Endothelial cell of umbilical vein (primary cell): ENCODE results near the gene DLGAP1. TPM values are rescaled to one million over a fixed set of nuclear protein-coding genes. Genes with fewer than 3 reads are reported as not detected.

Experiments
- BruUV-seq: library from RNA; stranded (reverse); fragments of 400-500 nt; replicated peaks from 2 replicates; lab custom pipeline; 2021; lab: Mats Ljungman, UMichigan
- CTCF ChIA-PET: fragments of 300-600, 350-600 bp; sonication (Branson Sonifier 250); formaldehyde crosslinking; loops from one replicate; lab custom pipeline; 2021; ENCODE audit warnings: antibody characterized with exemption, inconsistent platforms; lab: Charles Lee
- POLR2A ChIA-PET: fragments of 300-600, 350-600 bp; sonication (Branson Sonifier 250); formaldehyde crosslinking; loops from one replicate; lab custom pipeline; 2021; ENCODE audit warnings: antibody characterized with exemption, inconsistent platforms; lab: Charles Lee
- DNase-seq: peaks from one replicate; pipeline ENCODE4 v3.0.0-alpha.2; 2011; ENCODE audit warnings: low read depth, low spot score
- FAIRE-seq: peaks from 2 replicates; lab custom pipeline; 2011; peaks lifted over from hg19 to GRCh38; lab: Jason Lieb, UNC
- H2AFZ ChIP-seq: 2 replicates; pipeline ENCODE4 v1.6.0; 2012; ENCODE audit warnings: low read depth, low read length, control low read depth, inconsistent platforms
- H3K27ac ChIP-seq: 2 replicates; pipeline ENCODE4 v1.5.1; 2011; ENCODE audit warnings: low read depth, mild to moderate bottlenecking, control low read depth, low read length, moderate library complexity; ENCODE audit not compliant: insufficient read depth
- H3K27me3 ChIP-seq, 2 experiments: 2 replicates each; pipeline versions ENCODE4 v1.6.0 to v1.6.1; 2011; ENCODE audit warnings: low read length in 2 of 2, mixed read lengths in 1 of 2; ENCODE audit not compliant: control insufficient read depth in 2 of 2, insufficient read depth in 2 of 2
- H3K36me3 ChIP-seq, 2 experiments: 2 replicates in 1 of 2; 3 replicates in 1 of 2; pipeline ENCODE4 v1.5.1; 2011; ENCODE audit warnings: low read length in 2 of 2, mild to moderate bottlenecking in 1 of 2, moderate library complexity in 1 of 2; ENCODE audit not compliant: control insufficient read depth in 2 of 2, insufficient read depth in 2 of 2; ENCODE audit errors: extremely low read depth in 1 of 2
- H3K4me1 ChIP-seq: 3 replicates; pipeline ENCODE4 v1.5.1; 2011; ENCODE audit warnings: mild to moderate bottlenecking, low read length; ENCODE audit not compliant: control insufficient read depth, insufficient read depth; ENCODE audit errors: extremely low read depth
- H3K4me2 ChIP-seq: 2 replicates; pipeline ENCODE4 v1.6.1; 2011; ENCODE audit warnings: low read length, control low read depth, mixed read lengths; ENCODE audit not compliant: insufficient read depth
- H3K4me3 ChIP-seq, 3 experiments: fragments of 200-600 bp in 1 of 3; sonication (generic), shearing (Covaris generic) in 1 of 3; replicated peaks in 1 of 3; 2 replicates each; pipeline ENCODE4 v1.5.1; 2011 to 2016; ENCODE audit warnings: control low read depth in 3 of 3, low read length in 3 of 3, mild to moderate bottlenecking in 2 of 3, inconsistent platforms in 1 of 3, low read depth in 1 of 3, moderate library complexity in 1 of 3; ENCODE audit not compliant: insufficient read depth in 1 of 3
- H3K79me2 ChIP-seq: 2 replicates; pipeline ENCODE4 v1.6.0; 2012; ENCODE audit warnings: low read length, inconsistent platforms; ENCODE audit not compliant: control insufficient read depth, insufficient read depth
- H3K9ac ChIP-seq: replicated peaks from 2 replicates; pipeline ENCODE3; 2011; ENCODE audit warnings: low read length, control low read depth; ENCODE audit not compliant: insufficient read depth; ENCODE audit errors: extremely low read depth
- H3K9me1 ChIP-seq: replicated peaks from 3 replicates; pipeline ENCODE4 v1.6.0; 2011; ENCODE audit warnings: mild to moderate bottlenecking, low read length; ENCODE audit not compliant: control insufficient read depth, insufficient read depth; ENCODE audit errors: extremely low read depth
- H3K9me3 ChIP-seq: replicated peaks from 2 replicates; pipeline ENCODE4 v1.5.1; 2012; ENCODE audit warnings: low read length, inconsistent platforms; ENCODE audit not compliant: control insufficient read depth, insufficient read depth
- H4K20me1 ChIP-seq: replicated peaks from 2 replicates; pipeline ENCODE3; 2011; ENCODE audit warnings: mild to moderate bottlenecking, low read length; ENCODE audit not compliant: control insufficient read depth, insufficient read depth; ENCODE audit errors: extremely low read depth
- EZH2 ChIP-seq: IDR thresholded peaks from 2 replicates; pipeline ENCODE4 v1.6.1; 2012; ENCODE audit warnings: borderline replicate concordance, low read depth, mild to moderate bottlenecking, moderate library complexity, low read length, inconsistent platforms; ENCODE audit not compliant: severe bottlenecking
- FOS ChIP-seq: IDR thresholded peaks from 2 replicates; pipeline ENCODE4 v1.6.1; 2011; ENCODE audit warnings: mild to moderate bottlenecking, low read length, moderate library complexity, borderline replicate concordance; ENCODE audit not compliant: insufficient read depth
- GATA2 ChIP-seq: IDR thresholded peaks from 2 replicates; pipeline ENCODE4 v1.7.0; 2011; ENCODE audit warnings: low read depth, mild to moderate bottlenecking, moderate library complexity, mixed read lengths, low read length; ENCODE audit not compliant: insufficient read length, insufficient read depth
- JUN ChIP-seq: IDR thresholded peaks from 2 replicates; pipeline ENCODE4 v1.6.1; 2011; ENCODE audit warnings: borderline replicate concordance, low read depth; ENCODE audit not compliant: insufficient read length, insufficient read depth
- MYC ChIP-seq: IDR thresholded peaks from one replicate; pipeline ENCODE4 v1.6.1; 2011; ENCODE audit warnings: mild to moderate bottlenecking, low read depth, low read length
- POLR2A ChIP-seq: IDR thresholded peaks from 2 replicates; pipeline ENCODE4 v1.6.1; 2012; ENCODE audit warnings: low read depth, mild to moderate bottlenecking, control low read depth, low read length
- POLR2AphosphoS5 ChIP-seq: IDR thresholded peaks from 2 replicates; pipeline ENCODE4 v1.6.1; 2012; ENCODE audit warnings: low read depth, mild to moderate bottlenecking, control low read depth, low read length, moderate library complexity; ENCODE audit not compliant: insufficient read depth
- dilution Hi-C: fragments of 300-500 bp; cut with MboI; formaldehyde crosslinking; loops from one replicate; pipeline ENCODE4 v1.15.0; 2019; ENCODE audit warnings: low sequenced_read_pairs; ENCODE audit not compliant: extremely low pct_ligation_motif_present
- intact Hi-C: fragments of 100-400 bp; cut with micrococcal nuclease; formaldehyde crosslinking; loops from one replicate; pipeline ENCODE4 v1.10.0; 2022
- polyA plus RNA-seq, 4 experiments: library from polyadenylated mRNA; depleted of rRNA in 3 of 4; stranded (reverse) in 3 of 4; unstranded in 1 of 4; fragments of >200 nt; gene quantifications; 2 replicates each; pipeline versions ENCODE4 v1.2.1 to v1.2.3, GENCODE V29; 2011 to 2012; ENCODE audit warnings: missing spikeins in 1 of 4
- total RNA-seq: library from RNA; stranded (reverse); gene quantifications from 2 replicates; pipeline ENCODE4 v1.2.3, GENCODE V29; 2021
- TF ChIP-seq, protein P1 (sequence below): IDR thresholded peaks from 2 replicates; pipeline ENCODE4 v1.6.1; 2011; ENCODE audit not compliant: insufficient read depth, insufficient read length
- TF ChIP-seq, protein P2 (sequence below), 2 donors: IDR thresholded peaks; 1 replicate in 1 of 2; 2 replicates in 1 of 2; pipeline ENCODE4 v1.5.1; 2011; ENCODE audit warnings: low read length in 2 of 2, mild to moderate bottlenecking in 2 of 2, moderate library complexity in 2 of 2, control low read depth in 1 of 2, inconsistent platforms in 1 of 2, low read depth in 1 of 2; ENCODE audit not compliant: insufficient read depth in 1 of 2; ENCODE audit errors: extremely low read depth in 1 of 2

Gene DLGAP1
- total and polyA plus RNA-seq, 2 donors (not counting 3 experiments of a cell fraction or from before 2014, with no cell fraction given): 0.04 TPM; not detected in 1

DNA sequence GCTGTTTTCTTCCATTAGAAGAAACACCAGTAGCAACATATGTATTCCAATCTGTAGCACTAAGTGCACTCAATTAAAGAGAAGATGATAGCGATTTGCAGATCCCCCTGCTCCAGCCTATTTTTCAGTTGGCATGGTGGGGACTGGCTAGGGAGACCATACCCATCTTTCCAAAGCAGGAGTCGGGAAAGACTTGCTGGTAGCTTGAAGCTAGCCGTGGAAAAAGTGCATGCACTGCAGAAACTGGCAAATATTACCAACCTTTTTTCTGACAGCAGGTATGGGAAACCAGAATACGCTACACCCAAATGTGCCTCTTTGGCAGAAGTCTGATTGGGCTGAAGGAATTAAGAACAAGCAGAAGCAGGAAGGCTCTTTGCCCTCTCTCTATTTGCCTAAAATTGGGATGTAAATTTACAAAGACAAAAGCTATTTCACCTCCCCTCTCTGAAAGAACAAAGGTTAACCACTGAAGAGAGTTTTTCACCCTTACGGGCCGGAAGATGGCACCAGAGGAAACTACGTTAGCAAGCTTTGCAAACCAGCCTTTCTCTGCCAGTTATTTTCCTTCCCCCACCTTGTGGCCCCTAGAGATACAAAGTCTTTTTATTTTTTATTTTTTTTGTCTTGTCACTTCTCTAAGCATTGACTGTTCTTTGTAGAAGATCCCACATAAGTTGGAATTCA, 273.1 kb downstream of the DLGAP1 start:
- no peak overlapping the region for H3K4me3 ChIP-seq
- H3K79me2 ChIP-seq: no peaks in the 10 kb centered on the region
- no peak for FAIRE-seq
- BruUV-seq: no TSS peak
- no peak overlapping the region for H3K9ac ChIP-seq
- dilution Hi-C loops (no loop called here), intact Hi-C loops (no loop called here)
- TF ChIP-seq EZH2 (no peak), GATA2 (no peak), POLR2A (no peak), JUN (no peak), MYC (no peak), FOS (no peak), POLR2AphosphoS5 (no peak)
- TF ChIP-seq, protein P1, sequence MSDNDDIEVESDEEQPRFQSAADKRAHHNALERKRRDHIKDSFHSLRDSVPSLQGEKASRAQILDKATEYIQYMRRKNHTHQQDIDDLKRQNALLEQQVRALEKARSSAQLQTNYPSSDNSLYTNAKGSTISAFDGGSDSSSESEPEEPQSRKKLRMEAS: no peak
- TF ChIP-seq, protein P2, sequence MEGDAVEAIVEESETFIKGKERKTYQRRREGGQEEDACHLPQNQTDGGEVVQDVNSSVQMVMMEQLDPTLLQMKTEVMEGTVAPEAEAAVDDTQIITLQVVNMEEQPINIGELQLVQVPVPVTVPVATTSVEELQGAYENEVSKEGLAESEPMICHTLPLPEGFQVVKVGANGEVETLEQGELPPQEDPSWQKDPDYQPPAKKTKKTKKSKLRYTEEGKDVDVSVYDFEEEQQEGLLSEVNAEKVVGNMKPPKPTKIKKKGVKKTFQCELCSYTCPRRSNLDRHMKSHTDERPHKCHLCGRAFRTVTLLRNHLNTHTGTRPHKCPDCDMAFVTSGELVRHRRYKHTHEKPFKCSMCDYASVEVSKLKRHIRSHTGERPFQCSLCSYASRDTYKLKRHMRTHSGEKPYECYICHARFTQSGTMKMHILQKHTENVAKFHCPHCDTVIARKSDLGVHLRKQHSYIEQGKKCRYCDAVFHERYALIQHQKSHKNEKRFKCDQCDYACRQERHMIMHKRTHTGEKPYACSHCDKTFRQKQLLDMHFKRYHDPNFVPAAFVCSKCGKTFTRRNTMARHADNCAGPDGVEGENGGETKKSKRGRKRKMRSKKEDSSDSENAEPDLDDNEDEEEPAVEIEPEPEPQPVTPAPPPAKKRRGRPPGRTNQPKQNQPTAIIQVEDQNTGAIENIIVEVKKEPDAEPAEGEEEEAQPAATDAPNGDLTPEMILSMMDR (IDR thresholded peaks at IDR 0.05; ENCODE audit: extremely low read depth in 1 of 2, insufficient read depth in 1 of 2, low read depth in 1 of 2, low read length in 2 of 2): no peak
- H3K36me3 ChIP-seq: no peaks in the 10 kb centered on the region
- DNase-seq: no peak
- no peak overlapping the region for H3K4me2 ChIP-seq
- H3K27me3 ChIP-seq: no peaks in the 10 kb centered on the region
- no peak overlapping the region for H3K27ac ChIP-seq
- no peak overlapping the region for H2AFZ ChIP-seq
- H4K20me1 ChIP-seq: no peaks in the 10 kb centered on the region
- no peaks in the 10 kb centered on the region for H3K9me1 ChIP-seq
- POLR2A ChIA-PET: no interaction called here
- CTCF ChIA-PET: no interaction called here
- no peaks in the 10 kb centered on the region for H3K4me1 ChIP-seq
- peaks cover 2% of the 10 kb centered on the region for H3K9me3 ChIP-seq
